ENCODE results near the gene EIF5.

EIF5 gene

GRCh38 chr14:103296007-103296406 is 38.0 kb upstream of the EIF5 start:
- H3K4me3 ChIP-seq (ENCODE audit: low read depth, low read length), result no peak overlapping the region
- no peak for TF ChIP-seq CTCF (IDR thresholded peaks at IDR 0.05; ENCODE audit: insufficient read depth, low read length, missing control alignments)
- ChIA-PET CTCF (interaction anchor here (0.6 to 2.6 kb wide), 4 partner anchors 191 to 721 kb away, joined by 3 to 13 read pairs (median 8); no protein-coding TSS in a partner anchor), POLR2A (interaction anchor here (1.0 kb wide), 1 partner anchor 273 kb away, joined by 5 read pairs; no protein-coding TSS in a partner anchor)
- no peak for DNase-seq (ENCODE audit: low read depth, low spot score)

DNA sequence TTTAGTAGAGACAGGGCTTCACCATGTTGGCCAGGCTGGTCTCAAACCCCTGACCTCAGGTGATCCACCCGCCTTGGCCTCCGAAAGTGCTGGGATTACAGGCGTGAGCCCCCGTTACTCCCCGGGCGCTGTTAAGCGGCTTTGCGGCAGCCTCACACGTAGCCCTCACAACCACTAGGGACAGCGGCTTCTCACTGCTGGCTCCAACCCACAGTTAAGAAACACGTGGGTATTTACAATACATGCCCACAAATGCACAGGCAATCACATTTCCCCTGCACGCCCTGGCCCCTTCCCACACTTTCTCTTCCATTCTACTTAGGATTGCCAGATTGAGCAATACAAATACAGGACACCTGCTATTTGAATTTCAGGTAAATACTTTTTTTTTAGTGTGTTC is 37.0 kb upstream of the EIF5 start:
- ChIA-PET CTCF (interaction anchor here (1.0 kb wide), 1 partner anchor 222 kb away, joined by 5 read pairs; no protein-coding TSS in a partner anchor), POLR2A (no interaction called here)
- no peak overlapping the region for H3K4me3 ChIP-seq (ENCODE audit: low read depth, low read length)
- no peak for DNase-seq (ENCODE audit: low read depth, low spot score)
- no peak for TF ChIP-seq CTCF (IDR thresholded peaks at IDR 0.05; ENCODE audit: insufficient read depth, low read length, missing control alignments)

DNA sequence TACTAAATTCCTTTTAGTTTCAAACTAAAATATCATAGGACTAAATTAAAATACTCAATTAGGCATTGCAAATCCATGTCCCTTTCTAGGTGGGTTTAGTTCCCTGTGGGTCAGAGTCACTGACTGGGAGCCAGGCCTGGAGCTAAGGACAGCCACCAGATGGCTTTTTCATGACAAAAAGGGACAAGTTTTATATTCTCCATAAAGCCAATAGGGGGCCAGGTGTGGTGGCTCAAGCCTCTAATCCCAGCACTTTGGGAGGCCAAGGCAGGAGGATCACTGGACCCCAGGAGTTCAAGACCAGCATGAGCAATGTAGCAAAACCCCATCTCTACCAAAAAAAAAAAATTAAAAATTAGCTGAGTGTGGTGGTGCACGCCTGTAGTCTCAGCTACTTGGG is 35.4 kb upstream of the EIF5 start:
- no peak for DNase-seq (ENCODE audit: low read depth, low spot score)
- TF ChIP-seq CTCF (IDR thresholded peaks at IDR 0.05; ENCODE audit: insufficient read depth, low read length, missing control alignments), result no peak

DNA sequence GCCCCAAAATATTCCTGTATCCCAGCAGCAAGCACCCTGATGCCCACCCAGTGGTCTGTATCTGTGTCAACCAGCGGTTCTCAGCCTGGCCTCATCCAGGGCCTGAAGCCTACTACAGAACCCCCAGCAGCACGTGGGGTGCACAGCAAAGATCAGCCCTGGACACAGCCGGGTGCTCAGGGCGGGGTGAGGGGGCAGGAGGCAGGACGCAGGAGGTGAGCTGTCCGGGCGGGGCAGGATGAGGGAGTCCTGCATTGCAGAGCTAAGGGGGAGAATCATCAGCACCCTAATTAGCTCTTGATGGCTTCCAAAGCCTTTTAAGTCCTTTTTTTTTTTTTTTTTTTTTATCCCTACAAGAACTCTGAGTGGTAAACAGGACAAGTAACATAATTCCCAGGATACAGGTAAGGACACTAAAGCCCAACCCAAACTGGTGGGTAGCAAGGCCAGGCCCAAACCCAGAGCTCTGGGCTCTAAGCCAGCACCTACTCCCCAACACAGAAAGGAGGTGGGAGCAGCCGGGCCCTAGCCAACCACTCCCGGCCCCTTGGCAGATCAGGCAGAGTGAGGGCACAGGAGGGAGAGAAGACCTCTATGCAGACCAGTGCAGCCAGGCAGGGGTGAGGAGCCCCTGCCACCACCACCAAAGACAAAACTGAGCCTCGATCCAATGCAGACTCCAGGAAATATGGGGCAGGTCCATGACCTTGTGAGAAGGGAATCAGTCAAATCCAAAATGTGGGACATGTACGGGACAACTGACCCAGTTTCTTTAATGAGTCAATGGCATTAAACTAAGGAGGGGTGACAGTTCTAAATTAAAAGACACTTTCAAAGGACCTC is 32.3 kb upstream of the EIF5 start:
- TF ChIP-seq CTCF (IDR thresholded peaks at IDR 0.05; ENCODE audit: insufficient read depth, low read length, missing control alignments), result no peak
- no peak for DNase-seq (ENCODE audit: low read depth, low spot score)
- ChIA-PET CTCF (interaction anchor here (1.4 to 1.9 kb wide), 2 partner anchors 9 to 197 kb away, joined by 7 to 10 read pairs; no protein-coding TSS in a partner anchor), POLR2A (no interaction called here)
- H3K4me3 ChIP-seq (ENCODE audit: low read depth, low read length), result no peak overlapping the region

More for the DNA sequence above, 35.4 kb upstream of the EIF5 start:
- POLR2A ChIA-PET, result interaction anchor here (0.7 kb wide), 1 partner anchor 47 kb away, joined by 3 read pairs; no protein-coding TSS in a partner anchor
- no peak overlapping the region for H3K4me3 ChIP-seq (ENCODE audit: low read depth, low read length)
- CTCF ChIA-PET, result interaction anchor here (0.6 to 2.8 kb wide), 5 partner anchors 11 to 222 kb away, joined by 3 to 12 read pairs (median 4); no protein-coding TSS in a partner anchor

GRCh38 chr14:103302966-103303365 is 31.1 kb upstream of the EIF5 start:
- CTCF ChIA-PET, result interaction anchor here (0.8 kb wide), 1 partner anchor 11 kb away, joined by 4 read pairs; no protein-coding TSS in a partner anchor
- no peak for DNase-seq (ENCODE audit: low read depth, low spot score)
- no peak for TF ChIP-seq CTCF (IDR thresholded peaks at IDR 0.05; ENCODE audit: insufficient read depth, low read length, missing control alignments)
- POLR2A ChIA-PET, result no interaction called here
- no peak overlapping the region for H3K4me3 ChIP-seq (ENCODE audit: low read depth, low read length)

DNA sequence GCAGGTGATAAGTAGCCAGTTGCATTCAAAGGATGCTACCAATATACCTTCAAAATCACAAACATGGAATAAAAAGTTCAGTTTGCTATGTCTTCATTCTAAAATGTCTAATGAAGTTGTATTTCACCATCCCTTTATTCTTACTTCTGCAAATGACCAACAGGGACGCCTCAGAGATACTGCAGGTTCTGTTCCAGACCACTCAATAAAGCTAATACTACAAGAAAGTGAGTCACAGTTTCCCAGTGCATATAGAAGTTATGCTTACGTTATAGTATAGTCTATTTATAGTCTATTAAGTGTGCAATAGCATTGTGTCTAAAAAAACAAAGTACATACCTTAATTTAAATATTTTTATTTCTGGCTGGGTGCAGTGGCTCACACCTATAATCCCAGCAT is 29.3 kb upstream of the EIF5 start:
- POLR2A ChIA-PET, result interaction anchor here (0.5 kb wide), 1 partner anchor 261 kb away, joined by 3 read pairs; no protein-coding TSS in a partner anchor
- CTCF ChIA-PET, result interaction anchor here (1.0 kb wide), 2 partner anchors 13 to 200 kb away, joined by 3 to 4 read pairs; no protein-coding TSS in a partner anchor
- DNase-seq (ENCODE audit: low read depth, low spot score), result no peak
- no peak overlapping the region for H3K4me3 ChIP-seq (ENCODE audit: low read depth, low read length)
- TF ChIP-seq CTCF (IDR thresholded peaks at IDR 0.05; ENCODE audit: insufficient read depth, low read length, missing control alignments), result no peak
